Heart left ventricle (tissue), 13 donors: ENCODE data around the gene HSD17B14.

ENCODE experiments used
- POLR2A ChIP-seq, 2 donors: fragments of 450-650 bp; IDR thresholded peaks; one replicate each; pipeline ENCODE4 v1.6.1; 2017; ENCODE audit warnings: antibody characterized with exemption in 2 of 2, mild to moderate bottlenecking in 2 of 2, moderate library complexity in 2 of 2
- TF ChIP-seq, protein P1 (sequence below), 12 donors: fragments of 200-600 bp; sonication (generic) in 4 of 12; IDR thresholded peaks; one replicate each; pipeline versions ENCODE4 v1.5.0 to v1.8.0; 2018 to 2022; ENCODE audit warnings: antibody characterized with exemption in 12 of 12, mild to moderate bottlenecking in 5 of 12
- donor health status: ischemic (EF 13 %, LVEDD 7.1; RV severe dilation, severe dysfunction).
- donor health status: DM: no; HTN: yes; CAD: no.
- donor health status: DM: no; HTN: no; CAD: no.
- donor health status: ischemic (EF 25% LVEDD 6.9; RV normal size, moderate dysfunction).
- donor health status: ischemic (EF 25% LVEDD 5.7; RV mildly dilated, moderate dysfunction).
- donor health status: ischemic (EF 35%, LVEDD 5.7; RV mildly dilated, moderate dysfunction).
- donor health status: nonischemic (EF 11% LVEDD 7.7; RV severe dilation, severe dysfunction).
- donor health status: DM: yes; HTN: yes; CAD: no.
- donor health status: PGD.
- donor health status: ischemic (EF 29% LVEDD 5.4; RV normal size, mild dysfunction).
- donor health status: nonischemic (EF 23%, LVEDD 6.1; RV moderate dilation, normal function).

- TF ChIP-seq, protein P1, sequence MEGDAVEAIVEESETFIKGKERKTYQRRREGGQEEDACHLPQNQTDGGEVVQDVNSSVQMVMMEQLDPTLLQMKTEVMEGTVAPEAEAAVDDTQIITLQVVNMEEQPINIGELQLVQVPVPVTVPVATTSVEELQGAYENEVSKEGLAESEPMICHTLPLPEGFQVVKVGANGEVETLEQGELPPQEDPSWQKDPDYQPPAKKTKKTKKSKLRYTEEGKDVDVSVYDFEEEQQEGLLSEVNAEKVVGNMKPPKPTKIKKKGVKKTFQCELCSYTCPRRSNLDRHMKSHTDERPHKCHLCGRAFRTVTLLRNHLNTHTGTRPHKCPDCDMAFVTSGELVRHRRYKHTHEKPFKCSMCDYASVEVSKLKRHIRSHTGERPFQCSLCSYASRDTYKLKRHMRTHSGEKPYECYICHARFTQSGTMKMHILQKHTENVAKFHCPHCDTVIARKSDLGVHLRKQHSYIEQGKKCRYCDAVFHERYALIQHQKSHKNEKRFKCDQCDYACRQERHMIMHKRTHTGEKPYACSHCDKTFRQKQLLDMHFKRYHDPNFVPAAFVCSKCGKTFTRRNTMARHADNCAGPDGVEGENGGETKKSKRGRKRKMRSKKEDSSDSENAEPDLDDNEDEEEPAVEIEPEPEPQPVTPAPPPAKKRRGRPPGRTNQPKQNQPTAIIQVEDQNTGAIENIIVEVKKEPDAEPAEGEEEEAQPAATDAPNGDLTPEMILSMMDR (IDR thresholded peaks at IDR 0.05): peak in 3 of 12 donors; percentile 7 to 19 (median 10)
- TF ChIP-seq POLR2A (IDR thresholded peaks at IDR 0.05): peak; percentile 93 to 99
Observed at GRCh38 chr19:48872182-48872883, 36.0 kb upstream of the HSD17B14 start, which contains the start of gene PPP1R15A.
